Heart left ventricle (tissue), 16 donors: Measurements from ENCODE around the gene HIBADH. TPM values are rescaled to one million over a fixed set of nuclear protein-coding genes. Genes with fewer than 3 reads are reported as not detected.

Experiments
- ATAC-seq, 4 donors: fragments of 200-7000 bp; cut with Tn5 transposase; one replicate each; pipeline ENCODE4 v1.9.1; 2020 to 2022; ENCODE audit warnings: moderate library complexity in 4 of 4, mild to moderate bottlenecking in 3 of 4, moderate number of reproducible peaks in 1 of 4
- DNase-seq, 5 donors: peaks; one replicate each; pipeline ENCODE4 v3.0.0-alpha.2; 2020
- H3K27ac ChIP-seq, 12 donors: fragments of 200-600 bp; sonication (generic) in 4 of 12; one replicate each; pipeline versions ENCODE4 v1.5.0 to v1.8.0; 2016 to 2022; ENCODE audit warnings: mild to moderate bottlenecking in 2 of 12
- H3K27me3 ChIP-seq, 9 donors: fragments of 200-600 bp; sonication (generic) in 2 of 9; one replicate each; pipeline versions ENCODE4 v1.5.1 to v1.8.0; 2016 to 2022; ENCODE audit warnings: mild to moderate bottlenecking in 3 of 9
- H3K36me3 ChIP-seq, 9 donors: fragments of 200-600 bp; sonication (generic) in 2 of 9; one replicate each; pipeline versions ENCODE4 v1.5.0 to v1.8.0; 2018 to 2022; ENCODE audit warnings: mild to moderate bottlenecking in 2 of 9
- H3K4me1 ChIP-seq, 12 donors: fragments of 200-600 bp; sonication (generic) in 4 of 12; one replicate each; pipeline versions ENCODE4 v1.5.0 to v1.8.0; 2016 to 2022; ENCODE audit warnings: mild to moderate bottlenecking in 3 of 12
- H3K4me3 ChIP-seq, 12 donors: fragments of 200-600 bp; sonication (generic) in 4 of 12; one replicate each; pipeline versions ENCODE4 v1.5.0 to v1.8.0; 2017 to 2022; ENCODE audit warnings: mild to moderate bottlenecking in 9 of 12, moderate library complexity in 4 of 12
- H3K9me3 ChIP-seq, 12 donors: fragments of 200-600 bp; sonication (generic) in 4 of 12; one replicate each; pipeline versions ENCODE4 v1.5.0 to v1.8.0; 2016 to 2022; ENCODE audit warnings: mild to moderate bottlenecking in 1 of 12
- CTCF ChIP-seq, 12 donors: fragments of 200-600 bp; sonication (generic) in 4 of 12; IDR thresholded peaks; one replicate each; pipeline versions ENCODE4 v1.5.0 to v1.8.0; 2018 to 2022; ENCODE audit warnings: antibody characterized with exemption in 12 of 12, mild to moderate bottlenecking in 5 of 12
- POLR2A ChIP-seq, 2 donors: fragments of 450-650 bp; IDR thresholded peaks; one replicate each; pipeline ENCODE4 v1.6.1; 2017; ENCODE audit warnings: antibody characterized with exemption in 2 of 2, mild to moderate bottlenecking in 2 of 2, moderate library complexity in 2 of 2
- WGBS, 4 donors: extraction: QIAGEN DNeasy Blood & Tissue Kit in 2 of 4; methylation state at CpG; one replicate each; pipeline versions ENCODE4 v1.1.5 to v1.1.7; 2013 to 2018; 5-methylcytosine and 5-hydroxymethylcytosine counted together
- intact Hi-C, 10 donors: fragments of 100-400 bp; cut with DNase I; formaldehyde crosslinking; loops; one replicate each; pipeline versions ENCODE4 v1.11.1 to v1.14.2; 2022
- polyA plus RNA-seq, 2 donors: library from polyadenylated mRNA; stranded (reverse); fragments of 200-250 nt; gene quantifications; one replicate each; pipeline ENCODE4 v1.2.3, GENCODE V29; 2013
- total RNA-seq, 9 donors: library from RNA; depleted of rRNA in 2 of 9; stranded (reverse); fragments of >200 nt in 2 of 9; fragmentation: NEBNext Ultra II Directional in 3 of 9; extraction: Animal tissue kit (Norgen Biotek cat#: 25700) in 3 of 9; gene quantifications; one replicate each; pipeline versions ENCODE4 v1.1.0 to v1.2.4, GENCODE V29; 2016 to 2023
- donor health status: ischemic (EF 13 %, LVEDD 7.1; RV severe dilation, severe dysfunction).
- donor health status: healthy with polysubstance abuse.
- donor health status: DM: no; HTN: yes; CAD: no.
- donor health status: DM: no; HTN: no; CAD: no.
- donor health status: ischemic (EF 25% LVEDD 6.9; RV normal size, moderate dysfunction).
- donor health status: ischemic (EF 25% LVEDD 5.7; RV mildly dilated, moderate dysfunction).
- donor health status: healthy.
- donor health status: DM: yes; HTN: yes; CAD: no.
- donor health status: ischemic (EF 35%, LVEDD 5.7; RV mildly dilated, moderate dysfunction).
- donor health status: nonischemic (EF 11% LVEDD 7.7; RV severe dilation, severe dysfunction).
- donor health status: DM: yes; HTN: yes; CAD: no.
- donor health status: PGD.
- donor health status: ischemic (EF 29% LVEDD 5.4; RV normal size, mild dysfunction).
- donor health status: nonischemic (EF 23%, LVEDD 6.1; RV moderate dilation, normal function).

HIBADH gene
- total and polyA plus RNA-seq, 11 donors: 34.4 to 107 (median 69.3) TPM

- H3K4me1 ChIP-seq: no peaks in the 10 kb centered on the region
- TF ChIP-seq CTCF (IDR thresholded peaks at IDR 0.05) (no peak), POLR2A (IDR thresholded peaks at IDR 0.05) (no peak)
- peaks cover 0 to 9% (median 0%) of the 10 kb centered on the region in 12 donors for H3K9me3 ChIP-seq
- H3K27me3 ChIP-seq: no peaks in the 10 kb centered on the region
- H3K36me3 ChIP-seq: no peaks in the 10 kb centered on the region
- H3K4me3 ChIP-seq: no peak overlapping the region
- intact Hi-C loops: no loop called here
- no peak overlapping the region for H3K27ac ChIP-seq
- no peak for ATAC-seq
- no peak for DNase-seq
Measured at GRCh38 chr7:27560706-27561235, 101.9 kb downstream of the HIBADH start.

GRCh38 chr7:27555670-27556069, 107.0 kb downstream of the HIBADH start:
- H3K9me3 ChIP-seq: no peaks in the 10 kb centered on the region
- intact Hi-C loops: no loop called here
- H3K27me3 ChIP-seq: no peaks in the 10 kb centered on the region
- H3K27ac ChIP-seq: no peak overlapping the region
- ATAC-seq (no peak), DNase-seq (no peak)
- no peaks in the 10 kb centered on the region for H3K36me3 ChIP-seq
- TF ChIP-seq POLR2A (IDR thresholded peaks at IDR 0.05) (no peak), CTCF (IDR thresholded peaks at IDR 0.05) (no peak)
- H3K4me1 ChIP-seq: no peaks in the 10 kb centered on the region
- 86 to 96% (median 93%) methylated on average over 2 of the region's 2 CpGs for WGBS, 4 donors
- no peak overlapping the region for H3K4me3 ChIP-seq

GRCh38 chr7:27554826-27555225, 107.9 kb downstream of the HIBADH start:
- Histone ChIP-seq H3K9me3 (no peaks in the 10 kb centered on the region), H3K27ac (no peak overlapping the region), H3K4me1 (no peaks in the 10 kb centered on the region), H3K36me3 (no peaks in the 10 kb centered on the region), H3K4me3 (no peak overlapping the region), H3K27me3 (no peaks in the 10 kb centered on the region)
- DNase-seq (no peak), ATAC-seq (no peak)
- intact Hi-C loops: no loop called here
- WGBS, 4 donors: 97 to 100% (median 99%) methylated on average over 1 of the region's 1 CpG
- TF ChIP-seq POLR2A (IDR thresholded peaks at IDR 0.05) (no peak), CTCF (IDR thresholded peaks at IDR 0.05) (no peak)

- H3K27me3 ChIP-seq: no peaks in the 10 kb centered on the region
- H3K9me3 ChIP-seq: no peaks in the 10 kb centered on the region
- H3K4me1 ChIP-seq: no peaks in the 10 kb centered on the region
- WGBS, 4 donors: 96 to 97% (median 96%) methylated on average over 5 of the region's 5 CpGs
- no peak overlapping the region for H3K4me3 ChIP-seq
- intact Hi-C loops: no loop called here
- TF ChIP-seq CTCF (IDR thresholded peaks at IDR 0.05): no peak
- no peak for TF ChIP-seq POLR2A (IDR thresholded peaks at IDR 0.05)
- no peak for ATAC-seq
- H3K36me3 ChIP-seq: no peaks in the 10 kb centered on the region
- no peak overlapping the region for H3K27ac ChIP-seq
- no peak for DNase-seq
Measured at GRCh38 chr7:27553273-27553672, 109.4 kb downstream of the HIBADH start.
